GM19193 (cell line): ENCODE results near the gene PPP1R3E.

Experiments used
- POLR2A ChIP-seq: IDR thresholded peaks from 4 replicates; pipeline ENCODE4 v1.6.1; 2011; ENCODE audit not compliant: insufficient read depth, insufficient read length; ENCODE audit errors: extremely low read depth

The PPP1R3E gene

DNA sequence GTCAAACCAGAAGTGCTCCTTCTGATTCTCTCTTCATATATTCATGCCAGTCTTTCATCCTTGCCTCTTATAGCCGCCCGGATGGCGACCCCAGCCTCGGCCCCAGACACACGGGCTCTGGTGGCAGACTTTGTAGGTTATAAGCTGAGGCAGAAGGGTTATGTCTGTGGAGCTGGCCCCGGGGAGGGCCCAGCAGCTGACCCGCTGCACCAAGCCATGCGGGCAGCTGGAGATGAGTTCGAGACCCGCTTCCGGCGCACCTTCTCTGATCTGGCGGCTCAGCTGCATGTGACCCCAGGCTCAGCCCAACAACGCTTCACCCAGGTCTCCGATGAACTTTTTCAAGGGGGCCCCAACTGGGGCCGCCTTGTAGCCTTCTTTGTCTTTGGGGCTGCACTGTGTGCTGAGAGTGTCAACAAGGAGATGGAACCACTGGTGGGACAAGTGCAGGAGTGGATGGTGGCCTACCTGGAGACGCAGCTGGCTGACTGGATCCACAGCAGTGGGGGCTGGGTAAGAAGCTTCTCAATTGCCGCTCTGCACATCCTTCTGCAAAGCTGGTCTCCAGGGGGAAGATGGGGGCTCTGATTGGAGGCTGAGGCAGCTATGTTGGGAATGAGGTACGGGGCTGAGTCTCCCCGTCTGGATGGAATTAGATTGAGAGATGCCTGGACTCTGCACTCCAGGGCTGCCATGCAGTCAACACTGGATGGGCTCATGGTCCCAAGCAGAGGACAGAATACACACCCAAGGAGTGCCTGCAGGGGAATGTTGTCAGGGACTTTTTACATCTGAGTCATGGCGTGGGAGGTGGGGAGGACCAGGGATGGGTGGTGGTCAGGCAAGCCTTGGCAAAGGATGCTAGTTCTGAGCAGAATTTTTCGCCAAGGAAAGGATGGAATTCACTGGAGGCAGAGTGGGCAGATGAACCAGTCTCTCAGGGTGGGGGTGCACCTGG, 5.3 kb upstream of the PPP1R3E start:
- TF ChIP-seq POLR2A, result no peak

DNA sequence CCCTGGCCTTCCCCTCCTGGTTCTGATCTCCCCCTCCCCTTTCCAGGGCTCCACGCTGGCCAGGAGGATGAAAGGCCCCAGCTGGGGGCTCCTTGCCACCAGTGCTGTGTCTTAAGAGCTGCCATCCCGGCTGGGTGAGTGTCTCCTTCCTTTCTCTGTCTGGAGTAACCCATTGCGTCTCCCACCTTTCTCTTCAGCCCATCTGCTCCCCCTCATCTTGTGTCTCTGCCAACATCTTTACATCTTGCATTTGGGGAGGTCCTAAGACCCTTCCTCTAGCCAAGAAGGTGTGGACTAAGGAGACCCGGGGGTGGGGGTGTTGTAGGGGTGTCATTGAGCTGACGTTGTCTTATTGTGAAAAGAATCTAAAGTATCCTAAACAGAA, 4.5 kb upstream of the PPP1R3E start:
- TF ChIP-seq POLR2A, result no peak

DNA sequence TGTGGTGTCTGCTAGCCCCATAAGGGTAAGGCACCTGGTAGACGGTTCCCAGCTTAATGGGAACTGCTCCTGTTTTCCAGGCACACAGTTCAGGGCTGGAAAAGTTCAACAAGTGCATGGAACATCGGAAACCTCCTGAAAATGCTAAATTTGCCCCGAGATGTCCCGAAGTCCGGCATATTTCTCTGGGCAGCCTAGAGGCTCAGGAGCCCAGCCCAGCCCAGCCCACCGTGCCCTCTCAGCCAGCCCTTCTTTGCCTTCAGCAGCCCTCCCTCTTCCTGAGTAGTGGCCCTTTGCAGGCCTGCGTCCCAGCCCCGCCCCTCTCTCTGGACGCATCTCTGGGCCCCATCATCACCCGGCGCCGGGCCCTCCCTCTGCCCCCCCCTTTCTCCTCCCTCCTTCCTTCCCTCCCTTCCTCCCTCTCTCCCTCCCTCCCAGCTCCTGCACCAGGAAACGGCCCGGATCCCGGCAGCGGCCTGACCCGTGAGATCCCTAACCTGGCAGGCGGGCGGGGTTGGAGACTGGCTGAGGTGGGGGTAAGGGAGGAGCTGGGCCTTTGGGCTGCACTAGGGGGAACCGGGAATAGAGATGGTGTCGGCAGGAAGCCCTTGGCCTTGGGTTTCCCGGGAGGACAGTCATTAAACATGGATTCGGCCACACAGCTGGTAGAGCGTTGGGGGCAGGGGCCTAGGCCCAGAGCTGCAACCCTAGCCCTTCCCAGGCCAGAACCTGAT, 3.9 kb upstream of the PPP1R3E start, which contains the start of gene BCL2L2:
TSS of gene BCL2L2 (plus strand) at position 422 of the 734 bp plus-strand sequence. CDS start 935 bp downstream, outside the sequence.
- peak; percentile 79 for TF ChIP-seq POLR2A

DNA sequence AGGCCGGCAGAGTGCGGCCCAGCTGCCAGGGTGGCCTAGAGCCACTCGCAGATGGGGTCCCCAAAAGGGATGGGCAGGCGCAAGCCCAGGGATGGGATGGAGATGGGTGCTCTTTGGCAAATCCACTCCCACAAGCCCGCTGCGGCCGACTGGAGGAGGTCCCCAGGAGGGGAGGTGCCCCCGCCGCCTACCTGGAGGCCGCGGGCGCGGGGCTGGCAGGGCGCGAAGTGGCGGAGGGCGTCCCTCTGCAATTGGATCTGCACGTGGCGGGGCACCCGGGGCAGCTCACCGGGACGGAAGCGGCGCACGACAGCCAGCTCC, 730 bp downstream of the PPP1R3E start:
- peak; percentile 71 for TF ChIP-seq POLR2A

DNA sequence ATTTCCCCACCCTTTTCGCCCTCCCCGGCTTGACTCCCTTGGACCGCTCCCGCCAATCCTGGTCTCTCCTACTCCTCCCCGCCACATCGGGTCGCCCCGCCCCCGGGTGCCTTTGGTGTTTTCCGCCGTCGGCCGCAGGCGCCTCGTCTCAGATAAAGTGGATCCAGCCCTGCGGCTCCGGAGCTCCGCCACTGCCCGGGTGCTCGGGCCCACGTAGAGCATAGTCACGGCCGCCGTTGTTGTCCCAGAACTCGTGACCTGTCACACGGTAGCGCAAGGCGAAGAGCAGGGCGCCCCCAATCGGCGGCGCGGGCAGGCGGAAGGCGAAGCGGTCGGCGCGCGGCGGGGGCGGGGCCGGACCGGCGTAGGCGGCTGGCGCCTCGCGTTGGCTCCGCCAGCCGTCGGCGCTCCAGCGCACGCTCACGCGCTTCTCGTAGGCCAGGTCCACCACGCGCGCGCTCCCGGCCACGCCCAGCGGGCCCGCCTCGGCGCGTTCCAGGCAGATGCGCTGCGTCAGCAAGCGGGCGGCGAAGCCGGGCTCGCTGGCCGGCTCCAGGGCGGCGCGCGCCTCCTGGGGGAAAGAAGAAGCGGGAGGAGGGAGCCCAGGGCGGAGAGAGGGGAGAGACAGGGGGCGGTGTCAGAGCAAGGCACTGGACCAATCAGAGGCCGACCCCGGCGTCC, 1.2 kb downstream of the PPP1R3E start:
- peak; percentile 51 for TF ChIP-seq POLR2A

DNA sequence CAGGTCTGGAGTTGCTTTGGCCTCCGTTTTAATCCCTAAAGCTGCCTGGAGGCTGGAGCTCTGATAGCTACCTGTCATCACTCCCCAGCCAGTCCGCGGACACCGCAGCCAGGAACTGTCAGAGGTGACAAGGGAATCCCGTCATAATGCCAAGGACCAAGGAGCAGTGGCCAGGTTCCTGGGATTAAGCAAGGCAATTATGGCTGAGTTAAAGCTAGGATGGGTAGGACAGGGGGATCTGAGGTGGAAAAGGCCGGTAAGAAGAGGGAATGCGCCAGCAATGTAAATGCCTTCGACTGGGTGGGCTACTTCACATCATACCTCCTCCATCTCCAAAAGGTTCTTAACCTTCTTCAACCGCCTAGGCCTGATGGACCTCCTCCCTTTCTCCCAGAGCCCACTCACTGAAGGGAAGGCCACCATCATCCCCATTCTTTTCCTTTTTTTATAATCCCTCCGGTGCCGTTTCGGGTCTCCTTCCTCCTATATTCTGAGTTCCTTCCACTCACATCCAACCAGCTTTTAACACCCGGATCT, 1.9 kb downstream of the PPP1R3E start:
- no peak for TF ChIP-seq POLR2A

GRCh38 chr14:23299986-23300686, 2.5 kb downstream of the PPP1R3E start:
- TF ChIP-seq POLR2A, result no peak

GRCh38 chr14:23299211-23299957, 3.3 kb downstream of the PPP1R3E start:
- no peak for TF ChIP-seq POLR2A

DNA sequence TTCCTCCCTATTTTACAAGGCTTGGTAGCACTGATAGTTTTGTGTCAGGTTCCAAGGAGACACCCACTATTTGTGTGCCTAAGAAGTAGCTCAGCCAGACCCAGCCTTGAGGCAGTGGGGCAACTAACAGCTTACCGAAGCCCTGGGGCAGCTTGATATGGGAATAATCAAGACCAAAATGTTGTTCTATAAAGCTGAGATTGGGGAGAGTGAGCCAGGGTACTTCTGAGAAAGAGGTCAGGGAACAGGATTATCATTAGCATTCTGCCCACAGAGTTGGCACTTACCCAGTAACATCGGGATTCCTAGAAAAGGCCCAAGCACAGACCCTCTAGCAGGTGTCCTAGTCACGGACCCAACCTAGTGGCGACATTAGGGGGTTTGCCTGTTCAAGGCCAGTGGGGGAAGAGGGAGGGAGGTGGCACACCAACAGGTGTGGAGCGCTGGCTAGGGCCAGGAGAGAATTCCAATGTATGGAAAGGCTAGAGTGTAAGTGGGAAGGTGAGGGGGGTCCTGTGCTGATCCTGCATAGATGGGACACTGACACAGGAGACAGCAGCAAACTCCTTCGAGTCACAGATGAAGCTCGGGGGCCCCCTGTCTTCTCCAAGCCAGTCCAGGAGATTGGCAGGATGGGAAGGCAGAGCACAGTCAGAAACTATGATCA, 4.9 kb downstream of the PPP1R3E start:
- TF ChIP-seq POLR2A, result no peak

GRCh38 chr14:23297096-23297495, 5.6 kb downstream of the PPP1R3E start:
- TF ChIP-seq POLR2A, result no peak

GRCh38 chr14:23296012-23296777, 6.5 kb downstream of the PPP1R3E start:
- no peak for TF ChIP-seq POLR2A

GRCh38 chr14:23294734-23295561, 7.7 kb downstream of the PPP1R3E start:
- no peak for TF ChIP-seq POLR2A
